Urinary bladder (tissue), 4 donors: ENCODE data around the gene JAKMIP1. TPM values are rescaled to one million over a fixed set of nuclear protein-coding genes. Genes with fewer than 3 reads are reported as not detected.

Experiments
- DNase-seq: peaks from one replicate; pipeline ENCODE4 v3.0.0-alpha.2; 2015; ENCODE audit errors: extremely low spot score
- H3K27ac ChIP-seq: one replicate; pipeline ENCODE4 v1.5.1; 2013; ENCODE audit warnings: low read depth, mild to moderate bottlenecking, moderate library complexity
- H3K36me3 ChIP-seq: one replicate; pipeline ENCODE4 v1.6.1; 2013; ENCODE audit warnings: mild to moderate bottlenecking, moderate library complexity; ENCODE audit not compliant: insufficient read depth
- H3K4me1 ChIP-seq: one replicate; pipeline ENCODE4 v1.6.1; 2013; ENCODE audit warnings: mild to moderate bottlenecking, moderate library complexity; ENCODE audit not compliant: insufficient read depth
- H3K4me3 ChIP-seq: one replicate; pipeline ENCODE4 v1.5.1; 2013; ENCODE audit warnings: low read depth, low read length
- WGBS: extraction: QIAGEN DNeasy Blood & Tissue Kit; methylation state at CpG from one replicate; pipeline ENCODE4 v1.1.7; 2013; 5-methylcytosine and 5-hydroxymethylcytosine counted together
- polyA plus RNA-seq: library from polyadenylated mRNA; stranded (reverse); fragments of 200-250 nt; gene quantifications from one replicate; pipeline ENCODE4 v1.2.3, GENCODE V29; 2013
- total RNA-seq: library from RNA; depleted of rRNA; stranded (reverse); fragments of >200 nt; gene quantifications from one replicate; pipeline ENCODE4 v1.2.3, GENCODE V29; 2014
- donor health status: healthy with polysubstance abuse.
- donor health status: healthy.

Gene JAKMIP1
- total and polyA plus RNA-seq, 2 donors = 0.58 to 0.61 TPM

DNA sequence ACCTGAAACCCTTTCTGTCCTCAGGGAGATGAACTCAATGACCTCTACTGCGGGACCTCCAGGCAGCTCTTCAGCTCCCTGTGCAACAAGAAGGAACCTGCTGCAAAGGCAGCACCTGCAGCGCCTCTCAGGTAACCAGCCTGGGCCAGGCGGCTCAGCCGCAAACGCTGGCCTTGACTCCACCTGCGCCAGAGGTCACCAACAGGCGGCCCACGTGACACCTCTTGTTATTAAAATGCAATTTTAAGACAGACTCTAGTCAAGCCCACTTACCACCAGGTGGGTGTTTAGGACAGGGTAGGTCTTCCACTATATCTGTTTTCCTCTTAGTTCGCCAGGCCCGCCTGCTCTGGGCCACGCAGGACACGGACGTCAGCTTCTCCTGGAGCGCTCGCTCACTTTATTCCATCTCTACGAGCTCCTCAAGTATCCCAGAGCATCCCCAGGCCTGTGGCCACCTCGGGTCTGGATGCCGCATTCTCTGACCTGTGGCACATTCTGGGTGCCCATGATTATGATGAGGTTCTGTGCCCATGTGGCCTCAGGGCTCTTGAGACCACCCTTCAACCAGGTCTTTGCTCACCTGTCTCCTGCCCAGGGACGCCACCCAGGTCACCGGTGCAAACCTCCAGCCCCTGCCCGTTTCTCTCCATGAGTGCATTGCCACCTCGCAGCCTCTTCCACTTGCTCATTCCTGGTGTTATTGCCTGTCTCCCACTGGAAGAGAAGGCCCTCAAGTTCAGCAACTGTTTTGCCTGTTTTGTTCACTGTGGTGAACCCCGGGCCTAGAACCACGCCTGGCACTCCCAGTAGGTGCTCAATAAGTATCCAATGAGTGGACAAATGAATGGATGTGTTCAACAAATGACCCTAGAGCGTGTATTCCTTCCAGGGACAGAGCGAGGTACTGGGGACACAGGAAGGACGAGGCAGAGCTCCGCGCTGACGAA is 32.8 kb upstream of the JAKMIP1 start:
- DNase-seq = no peak
- Histone ChIP-seq H3K36me3 (no peaks in the 10 kb centered on the region), H3K4me1 (no peaks in the 10 kb centered on the region), H3K27ac (no peak overlapping the region), H3K4me3 (no peak overlapping the region)
- WGBS = 85% methylated on average over 30 of the region's 30 CpGs

DNA sequence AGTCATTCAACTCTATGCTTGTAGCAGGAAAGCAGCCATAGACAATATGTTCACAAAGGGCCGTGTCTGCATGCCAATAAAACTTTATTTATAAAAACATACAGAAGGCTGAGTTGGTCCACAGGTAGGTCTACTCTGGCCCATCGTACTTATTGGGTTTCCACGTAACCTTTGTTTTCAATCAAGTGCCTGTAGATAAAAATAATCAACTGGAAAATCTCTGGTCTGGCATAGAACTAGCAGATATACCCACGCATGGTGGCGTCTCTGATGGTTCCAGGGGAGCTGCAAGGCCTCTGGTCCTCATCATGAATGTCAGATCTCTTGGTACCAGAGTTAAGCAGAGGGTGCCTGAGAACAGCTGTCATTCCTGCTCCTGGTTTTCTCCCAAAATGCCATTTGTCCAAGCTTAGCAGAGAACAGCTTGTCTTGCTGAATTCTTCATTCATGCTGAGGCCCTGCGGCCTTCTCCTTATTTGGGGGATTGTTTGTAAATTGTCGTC is 31.4 kb upstream of the JAKMIP1 start:
- DNase-seq = no peak
- 73% methylated on average over 7 of the region's 7 CpGs for WGBS
- Histone ChIP-seq H3K36me3 (no peaks in the 10 kb centered on the region), H3K4me3 (no peak overlapping the region), H3K4me1 (no peaks in the 10 kb centered on the region), H3K27ac (no peak overlapping the region)

DNA sequence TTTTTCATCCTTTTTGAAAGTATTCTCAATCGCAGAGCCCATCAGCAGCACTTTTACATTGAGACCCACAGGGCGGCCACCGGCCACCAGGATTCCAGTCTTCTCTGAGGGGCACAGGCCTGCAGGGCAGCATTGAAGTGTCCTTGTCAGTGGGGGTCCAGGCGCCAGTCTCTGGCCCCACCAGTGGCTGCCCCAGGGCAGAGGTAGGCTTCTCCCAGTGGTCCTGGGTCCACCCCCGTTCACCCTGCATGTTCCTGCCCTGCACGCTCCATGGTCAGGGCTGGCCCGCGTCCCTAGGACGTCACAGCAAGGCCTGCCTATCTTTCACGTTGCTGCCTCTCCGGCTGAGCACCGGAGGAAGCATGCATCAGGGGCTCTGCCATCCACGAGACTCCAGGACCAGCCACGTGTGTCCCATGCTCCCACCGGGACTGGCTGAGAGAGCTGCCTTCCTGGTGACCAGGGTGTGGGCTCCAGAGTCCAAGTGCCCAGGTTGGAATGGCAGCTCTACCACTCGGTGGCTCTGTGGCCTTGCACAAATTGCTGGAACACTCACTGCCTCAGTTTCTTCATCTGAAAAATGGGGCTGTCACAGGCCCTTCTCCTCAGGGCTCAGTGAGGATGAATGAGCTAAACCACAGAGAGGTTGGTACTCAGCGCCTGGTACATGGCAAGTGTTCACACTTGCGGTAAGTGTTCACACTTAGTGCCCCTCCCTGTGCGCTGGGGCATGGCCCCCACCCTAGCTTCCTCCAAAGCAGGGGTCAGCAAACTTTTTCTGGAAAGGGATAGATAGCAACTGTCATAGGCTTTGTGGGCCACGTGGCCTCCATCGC is 30.7 kb upstream of the JAKMIP1 start:
- DNase-seq = no peak
- no peaks in the 10 kb centered on the region for H3K4me1 ChIP-seq
- no peaks in the 10 kb centered on the region for H3K36me3 ChIP-seq
- H3K27ac ChIP-seq = no peak overlapping the region
- no peak overlapping the region for H3K4me3 ChIP-seq
- 90% methylated on average over 21 of the region's 21 CpGs for WGBS

DNA sequence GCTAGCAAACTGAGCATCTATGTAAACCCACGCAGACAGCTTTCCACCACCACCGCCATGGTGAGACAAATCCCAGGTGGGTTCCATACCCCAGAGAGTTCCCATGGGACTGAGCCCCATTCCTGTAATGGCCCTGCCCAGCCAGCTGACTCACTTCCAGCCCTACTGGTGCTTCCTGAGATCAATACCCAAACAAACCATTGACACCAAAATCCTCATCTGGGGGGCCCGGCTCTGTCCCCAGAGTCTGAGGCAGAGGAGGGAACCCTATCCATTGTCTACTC is 30.1 kb upstream of the JAKMIP1 start:
- no peak overlapping the region for H3K27ac ChIP-seq
- H3K4me3 ChIP-seq = no peak overlapping the region
- no peaks in the 10 kb centered on the region for H3K36me3 ChIP-seq
- WGBS = 72% methylated on average over 3 of the region's 3 CpGs
- no peaks in the 10 kb centered on the region for H3K4me1 ChIP-seq
- DNase-seq = no peak

DNA sequence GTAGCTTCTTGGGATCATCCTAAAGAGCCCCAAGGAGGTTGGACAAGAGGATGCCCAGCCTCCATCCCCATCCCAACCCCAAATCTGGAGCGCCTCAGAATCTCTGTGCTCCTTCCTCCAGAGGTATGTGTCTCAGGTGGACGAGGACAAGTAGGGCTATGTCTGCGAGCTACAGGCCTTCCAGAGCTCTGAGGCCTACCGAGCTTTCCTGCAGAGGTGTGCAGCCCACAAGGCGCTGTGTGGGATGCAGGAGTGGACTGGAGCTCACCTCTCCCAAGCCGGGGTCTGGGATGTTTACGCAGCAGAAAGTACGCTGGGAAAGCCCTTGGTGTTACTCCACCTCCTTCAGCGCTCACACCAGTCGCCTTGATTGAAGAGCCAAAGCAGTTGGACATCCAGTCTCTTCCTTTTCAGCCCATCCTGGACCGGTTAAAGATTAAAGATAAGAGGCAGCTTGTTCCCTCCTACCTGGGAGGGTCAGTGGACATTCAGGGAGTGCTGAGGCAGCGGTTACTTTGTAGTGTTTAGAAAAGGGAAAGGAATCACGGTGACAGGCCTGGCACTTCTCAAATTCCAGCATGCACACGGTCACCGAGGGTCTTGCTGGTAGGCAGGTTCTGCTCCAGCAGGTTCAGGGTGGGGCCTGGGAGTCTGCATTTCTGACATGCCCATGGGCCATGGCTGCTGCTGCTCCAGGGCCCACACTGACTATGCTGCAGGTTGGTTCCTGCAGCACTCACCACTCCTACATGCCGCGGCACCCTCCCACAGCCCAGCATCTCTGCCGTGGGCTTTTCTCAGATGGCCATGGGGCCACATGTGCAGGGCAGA is 29.5 kb upstream of the JAKMIP1 start:
- 73% methylated on average over 18 of the region's 18 CpGs for WGBS

DNA sequence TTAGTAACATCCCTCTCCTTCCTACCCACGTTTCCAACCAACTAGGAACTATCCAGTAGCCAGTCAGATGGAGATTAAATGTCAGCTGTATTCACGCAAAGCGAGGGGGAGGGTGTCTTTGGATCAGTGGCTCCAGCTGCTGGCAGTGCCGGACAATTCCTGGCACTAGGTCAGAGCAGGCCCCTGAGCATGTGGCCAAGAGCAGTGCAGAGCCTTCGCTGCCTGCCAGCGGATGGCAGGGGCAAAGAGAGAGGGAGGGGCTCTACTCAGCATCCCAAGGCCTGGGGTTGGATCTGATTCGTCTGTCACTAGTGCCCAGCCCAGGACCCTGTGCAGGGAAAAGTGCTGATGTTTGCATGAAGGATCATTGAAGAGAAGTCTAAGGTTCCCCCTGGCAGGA is 28.7 kb upstream of the JAKMIP1 start:
- H3K36me3 ChIP-seq = no peaks in the 10 kb centered on the region
- DNase-seq = no peak
- no peak overlapping the region for H3K27ac ChIP-seq
- 38% methylated on average over 7 of the region's 7 CpGs for WGBS
- H3K4me3 ChIP-seq = no peak overlapping the region
- H3K4me1 ChIP-seq = no peaks in the 10 kb centered on the region

More for the DNA sequence above, 29.5 kb upstream of the JAKMIP1 start:
- no peak for DNase-seq
- Histone ChIP-seq H3K4me3 (no peak overlapping the region), H3K36me3 (no peaks in the 10 kb centered on the region), H3K27ac (no peak overlapping the region), H3K4me1 (no peaks in the 10 kb centered on the region)

DNA sequence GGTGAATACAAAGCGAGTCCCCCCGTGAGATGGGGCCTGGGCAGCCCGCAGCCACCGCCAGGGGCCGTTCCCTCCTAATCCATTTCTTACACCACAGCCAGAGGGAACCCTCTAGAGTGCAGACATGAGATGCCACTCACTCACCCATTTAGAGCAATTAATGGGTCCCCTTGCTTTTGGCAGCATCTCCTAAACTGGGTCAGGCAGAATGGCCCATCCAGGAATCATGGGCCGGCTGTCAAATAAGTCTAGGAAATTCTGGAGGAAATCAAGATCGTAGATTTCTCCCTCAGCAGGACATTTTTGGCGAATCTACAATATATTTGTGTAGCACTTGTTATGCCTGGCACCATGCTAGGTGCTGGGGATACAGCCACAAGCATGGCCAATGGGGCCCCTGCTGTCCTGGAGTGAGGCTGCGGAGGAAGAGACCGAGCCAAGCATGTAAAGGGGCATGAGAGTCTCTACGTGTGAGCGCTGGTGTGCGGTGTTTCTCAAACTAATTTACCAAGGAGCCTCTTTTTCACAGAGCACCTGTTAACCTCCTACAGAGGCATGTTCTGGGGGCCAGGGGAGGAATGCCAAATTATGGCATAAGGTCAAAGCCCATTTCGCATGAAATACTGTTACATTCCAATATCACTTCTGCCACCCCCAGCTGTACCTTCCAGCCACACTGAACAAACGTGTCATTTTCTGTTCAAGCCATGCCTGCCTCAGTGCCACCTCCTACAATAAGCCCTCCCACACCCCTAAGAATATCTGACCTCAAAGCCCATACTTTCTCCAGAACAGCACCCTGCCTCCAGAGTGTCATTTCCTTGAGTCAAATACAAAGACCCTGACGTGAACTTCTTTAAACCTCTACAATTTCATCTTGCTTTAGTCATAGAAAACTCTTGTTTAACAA is 28.1 kb upstream of the JAKMIP1 start:
- Histone ChIP-seq H3K4me1 (no peaks in the 10 kb centered on the region), H3K36me3 (no peaks in the 10 kb centered on the region), H3K27ac (no peak overlapping the region), H3K4me3 (no peak overlapping the region)
- 80% methylated on average over 16 of the region's 16 CpGs for WGBS
- no peak for DNase-seq

DNA sequence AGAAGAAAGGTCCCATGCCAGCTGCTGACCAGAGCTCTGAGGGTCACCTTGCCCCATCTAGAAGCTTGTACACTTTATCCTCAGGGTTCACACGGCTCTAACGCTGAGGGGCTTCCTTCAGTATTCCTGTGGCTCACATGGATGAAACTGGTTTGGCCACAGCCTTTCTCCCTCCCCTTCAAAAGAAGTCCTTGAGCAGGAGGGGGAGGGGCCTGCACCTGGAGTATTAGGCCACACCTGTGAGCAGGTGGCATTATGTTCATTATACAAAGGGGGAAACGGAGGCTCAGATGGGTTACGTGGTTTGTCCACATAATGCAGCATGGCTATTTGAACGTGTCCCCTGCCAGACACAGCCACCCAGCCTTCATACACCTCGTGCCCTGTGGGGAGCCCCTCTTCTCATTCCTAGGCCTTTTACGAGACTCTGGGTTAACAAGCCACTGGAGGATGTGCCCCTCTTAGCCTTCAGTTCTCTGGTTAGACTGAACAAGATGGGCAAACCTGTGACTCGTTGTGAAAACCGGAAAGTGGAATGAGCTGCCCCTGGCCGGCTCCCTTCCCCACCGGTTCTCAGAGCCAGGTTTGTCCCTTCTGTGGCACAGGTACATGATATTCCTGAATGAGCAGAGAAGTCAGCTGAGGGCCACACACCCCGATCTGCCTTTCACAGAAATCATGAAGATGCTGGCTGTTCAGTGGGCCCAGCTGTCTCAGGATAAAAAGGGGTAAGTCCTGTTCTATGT is 27.2 kb upstream of the JAKMIP1 start:
- no peaks in the 10 kb centered on the region for H3K4me1 ChIP-seq
- DNase-seq = no peak
- H3K27ac ChIP-seq = no peak overlapping the region
- no peaks in the 10 kb centered on the region for H3K36me3 ChIP-seq
- WGBS = 63% methylated on average over 12 of the region's 12 CpGs
- H3K4me3 ChIP-seq = no peak overlapping the region

DNA sequence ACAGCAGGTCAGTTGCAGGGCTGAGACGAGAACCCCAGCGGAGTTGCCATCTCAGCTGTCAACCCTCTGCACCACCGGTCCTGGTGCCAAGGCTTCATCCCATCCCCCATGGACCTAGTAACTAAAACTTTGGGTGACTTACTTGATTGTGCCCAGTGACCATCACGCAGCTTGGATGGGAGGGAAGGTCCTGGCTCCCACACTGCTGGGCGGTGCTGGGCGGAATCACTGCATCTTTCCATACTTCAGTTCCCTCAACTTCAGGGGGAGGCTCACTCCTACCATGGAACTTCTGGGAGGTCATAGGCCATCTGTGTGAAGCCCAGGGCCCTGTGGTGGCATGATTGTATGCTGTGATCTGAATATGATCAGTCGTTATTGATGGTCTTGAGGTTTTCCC is 26.2 kb upstream of the JAKMIP1 start:
- 80% methylated on average over 7 of the region's 7 CpGs for WGBS

DNA sequence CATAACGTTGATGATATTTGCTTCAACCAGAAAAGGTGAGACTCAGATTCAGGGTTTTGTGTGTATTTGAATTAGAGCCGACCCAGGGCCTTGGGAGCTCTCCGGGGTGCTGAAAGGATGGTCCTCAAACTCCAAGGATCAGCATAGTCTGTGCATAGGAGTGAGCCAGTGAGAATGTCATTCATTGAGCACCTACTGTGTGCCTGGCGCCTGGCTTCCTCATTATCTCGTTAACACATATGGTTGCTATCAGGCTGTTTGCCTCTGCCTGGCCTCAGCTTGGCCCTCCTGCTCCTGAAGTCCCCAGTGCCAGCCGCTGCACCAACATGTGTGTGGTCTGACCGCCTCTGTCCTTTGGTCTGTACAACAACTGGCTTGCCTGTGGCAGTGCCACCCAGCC is 25.1 kb upstream of the JAKMIP1 start:
- 39% methylated on average over 7 of the region's 7 CpGs for WGBS
- Histone ChIP-seq H3K27ac (no peak overlapping the region), H3K4me3 (no peak overlapping the region), H3K36me3 (no peaks in the 10 kb centered on the region), H3K4me1 (no peaks in the 10 kb centered on the region)
- DNase-seq = no peak

More for the DNA sequence above, 26.2 kb upstream of the JAKMIP1 start:
- no peak for DNase-seq
- Histone ChIP-seq H3K4me3 (no peak overlapping the region), H3K27ac (no peak overlapping the region), H3K4me1 (no peaks in the 10 kb centered on the region), H3K36me3 (no peaks in the 10 kb centered on the region)

DNA sequence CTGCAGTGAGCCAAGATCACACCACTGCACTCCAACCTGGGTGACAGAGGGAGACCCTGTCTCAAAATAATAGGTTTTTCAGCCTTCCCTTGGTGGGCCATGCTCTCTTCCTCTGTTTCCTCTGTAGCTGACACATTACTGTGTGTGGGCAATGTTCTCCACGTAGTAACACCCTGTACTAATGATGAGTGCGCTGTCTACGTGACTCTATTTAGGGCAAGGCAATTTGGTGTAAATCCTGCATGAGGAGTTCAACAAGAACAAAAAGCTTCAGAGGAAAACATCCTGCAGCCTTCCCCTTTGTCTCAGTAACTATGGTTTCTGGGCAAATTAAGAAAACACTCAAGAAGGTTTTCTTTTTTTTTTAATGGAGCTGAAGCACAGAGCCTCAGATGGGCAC is 24.4 kb upstream of the JAKMIP1 start:
- Histone ChIP-seq H3K4me1 (no peaks in the 10 kb centered on the region), H3K27ac (no peak overlapping the region), H3K36me3 (no peaks in the 10 kb centered on the region), H3K4me3 (no peak overlapping the region)
- no peak for DNase-seq
- WGBS = 65% methylated on average over 3 of the region's 3 CpGs

DNA sequence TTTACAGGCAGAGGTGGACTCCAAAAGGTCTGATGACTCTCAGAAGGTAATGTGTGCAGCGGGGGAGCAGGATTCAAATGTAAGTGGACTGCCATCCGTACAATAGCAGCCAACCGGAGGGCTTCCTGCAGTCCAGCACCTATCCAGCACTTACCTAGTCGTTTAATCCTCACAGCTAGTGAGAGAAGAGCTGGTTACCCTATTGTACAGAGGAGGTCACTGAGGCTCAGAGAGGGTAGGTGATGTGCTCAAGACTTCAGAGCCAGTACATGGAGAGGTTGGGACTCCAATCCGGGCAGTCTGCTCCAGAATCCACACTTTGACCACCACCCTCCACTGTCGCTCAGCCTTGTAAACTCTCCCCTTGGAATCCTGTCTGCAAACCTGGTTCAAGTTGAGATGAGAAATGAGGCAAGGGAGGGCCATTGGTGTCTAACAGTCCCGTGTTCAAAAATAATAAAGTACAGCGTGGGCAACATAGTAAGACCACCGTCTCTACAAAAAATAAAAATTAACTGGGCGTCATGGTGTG is 22.5 kb upstream of the JAKMIP1 start:
- no peak for DNase-seq
- Histone ChIP-seq H3K27ac (no peak overlapping the region), H3K36me3 (no peaks in the 10 kb centered on the region), H3K4me1 (no peaks in the 10 kb centered on the region), H3K4me3 (no peak overlapping the region)
- WGBS = 57% methylated on average over 10 of the region's 10 CpGs
